IMR-90 (cell line): ENCODE results near the gene GABBR2. TPM values are rescaled to one million over a fixed set of nuclear protein-coding genes. Genes with fewer than 3 reads are reported as not detected.

ENCODE experiments used
- ATAC-seq: fragments of 200-7000 bp; cut with Tn5 transposase; 2 replicates; pipeline ENCODE4 v1.9.1; 2020; ENCODE audit warnings: low read depth, mild to moderate bottlenecking, moderate library complexity
- BruUV-seq: library from RNA; stranded (reverse); fragments of 400-500 nt; replicated peaks from 2 replicates; lab custom pipeline; 2021; lab: Mats Ljungman, UMichigan
- CTCF ChIA-PET: fragments of 300-600 bp; formaldehyde crosslinking; extraction: SDS; loops from one replicate; lab custom pipeline; 2021; ENCODE audit warnings: antibody characterized with exemption; lab: Yijun Ruan, JAX
- POLR2A ChIA-PET: fragments of 300-600 bp; sonication (Branson Sonifier 250); formaldehyde crosslinking; loops from one replicate; lab custom pipeline; 2022; ENCODE audit warnings: antibody characterized with exemption; ENCODE audit not compliant: unreplicated experiment; lab: Charles Lee
- DNase-seq: peaks from one replicate; pipeline ENCODE4 v3.0.0; 2013
- H2AFZ ChIP-seq: replicated peaks from 2 replicates; pipeline ENCODE3; 2013; ENCODE audit warnings: low read length, mild to moderate bottlenecking; ENCODE audit not compliant: poor library complexity
- H2AK5ac ChIP-seq: 2 replicates; pipeline ENCODE4 v1.6.1; 2013; ENCODE audit warnings: low read depth, low read length, inconsistent platforms
- H2AK9ac ChIP-seq: replicated peaks from 2 replicates; pipeline ENCODE3; 2013; ENCODE audit warnings: mild to moderate bottlenecking, low read depth, low read length, moderate library complexity; ENCODE audit not compliant: poor library complexity
- H2BK120ac ChIP-seq: 2 replicates; pipeline ENCODE4 v1.6.1; 2013; ENCODE audit warnings: low read depth, low read length, inconsistent platforms
- H2BK15ac ChIP-seq: 3 replicates; pipeline ENCODE4 v1.6.1; 2013; ENCODE audit warnings: low read depth, low read length, inconsistent platforms
- H2BK20ac ChIP-seq: 2 replicates; pipeline ENCODE4 v1.6.1; 2013; ENCODE audit warnings: low read depth, mild to moderate bottlenecking, inconsistent platforms, low read length, moderate library complexity
- H2BK5ac ChIP-seq: 2 replicates; pipeline ENCODE4 v1.6.1; 2013; ENCODE audit warnings: mild to moderate bottlenecking, low read depth, low read length, inconsistent platforms; ENCODE audit not compliant: poor library complexity, severe bottlenecking
- H3K14ac ChIP-seq: replicated peaks from 2 replicates; pipeline ENCODE4 v1.6.1; 2013; ENCODE audit warnings: low read depth, low read length, inconsistent platforms
- H3K18ac ChIP-seq: 2 replicates; pipeline ENCODE4 v1.6.1; 2013; ENCODE audit warnings: low read depth, low read length, control low read depth
- H3K23ac ChIP-seq: 2 replicates; pipeline ENCODE4 v1.6.1; 2013; ENCODE audit warnings: low read depth, low read length, inconsistent platforms
- H3K27ac ChIP-seq: 2 replicates; pipeline ENCODE4 v1.5.1; 2013; ENCODE audit warnings: mild to moderate bottlenecking, control low read depth, low read length; ENCODE audit not compliant: insufficient read depth
- H3K27me3 ChIP-seq: 2 replicates; pipeline ENCODE4 v1.6.1; 2013; ENCODE audit warnings: low read length; ENCODE audit not compliant: control insufficient read depth, insufficient read depth
- H3K36me3 ChIP-seq: 2 replicates; pipeline ENCODE4 v1.6.1; 2013; ENCODE audit warnings: low read length, mixed read lengths; ENCODE audit not compliant: control insufficient read depth, insufficient read depth
- H3K4ac ChIP-seq: 2 replicates; pipeline ENCODE4 v1.6.1; 2013; ENCODE audit warnings: low read depth, low read length, inconsistent platforms
- H3K4me1 ChIP-seq: 2 replicates; pipeline ENCODE4 v1.6.1; 2013; ENCODE audit warnings: low read length, mixed read lengths; ENCODE audit not compliant: control insufficient read depth, insufficient read depth
- H3K4me2 ChIP-seq: 2 replicates; pipeline ENCODE4 v1.6.1; 2013; ENCODE audit warnings: low read depth, mild to moderate bottlenecking, control low read depth, low read length, moderate library complexity
- H3K4me3 ChIP-seq: 2 replicates; pipeline ENCODE4 v1.5.1; 2013; ENCODE audit warnings: low read depth, mild to moderate bottlenecking, control low read depth, low read length, moderate library complexity; ENCODE audit not compliant: insufficient read depth
- H3K56ac ChIP-seq: 2 replicates; pipeline ENCODE4 v1.6.1; 2013; ENCODE audit warnings: low read length, inconsistent platforms; ENCODE audit not compliant: insufficient read depth; ENCODE audit errors: extremely low read depth
- H3K79me1 ChIP-seq, 2 experiments: 2 replicates each; pipeline ENCODE4 v1.6.1; 2013; ENCODE audit warnings: low read length in 2 of 2, inconsistent platforms in 1 of 2, low read depth in 1 of 2
- H3K9ac ChIP-seq: 2 replicates; pipeline ENCODE4 v1.6.1; 2013; ENCODE audit warnings: low read depth, low read length, control low read depth
- H3K9me1 ChIP-seq: 2 replicates; pipeline ENCODE4 v1.6.1; 2013; ENCODE audit warnings: low read length, inconsistent platforms; ENCODE audit not compliant: insufficient read depth
- H3K9me3 ChIP-seq: 2 replicates; pipeline ENCODE4 v1.6.1; 2013; ENCODE audit warnings: low read length; ENCODE audit not compliant: control insufficient read depth, insufficient read depth
- H4K20me1 ChIP-seq: 2 replicates; pipeline ENCODE4 v1.6.1; 2013; ENCODE audit warnings: low read length, inconsistent platforms; ENCODE audit not compliant: insufficient read depth
- H4K5ac ChIP-seq: 2 replicates; pipeline ENCODE4 v1.6.1; 2013; ENCODE audit warnings: mild to moderate bottlenecking, low read depth, low read length, control low read depth
- H4K8ac ChIP-seq, 2 experiments: 2 replicates each; pipeline ENCODE4 v1.6.1; 2013; ENCODE audit warnings: low read depth in 2 of 2, low read length in 2 of 2, control low read depth in 1 of 2, inconsistent platforms in 1 of 2
- H4K91ac ChIP-seq: 2 replicates; pipeline ENCODE4 v1.6.1; 2013; ENCODE audit warnings: low read depth, low read length, inconsistent platforms; ENCODE audit not compliant: insufficient read depth
- BHLHE40 ChIP-seq: fragments of 150-350 bp; IDR thresholded peaks from 2 replicates; pipeline ENCODE4 v1.6.1; 2016; ENCODE audit warnings: mild to moderate bottlenecking, low read depth, low read length
- CEBPB ChIP-seq: IDR thresholded peaks from 2 replicates; pipeline ENCODE4 v1.6.1; 2012; ENCODE audit warnings: low read depth, low read length, improper control_type of control experiment
- CHD1 ChIP-seq: IDR thresholded peaks from 2 replicates; pipeline ENCODE4 v1.6.1; 2012; ENCODE audit warnings: low read depth, low read length, improper control_type of control experiment
- FOS ChIP-seq: fragments of 150-350 bp; IDR thresholded peaks from 2 replicates; pipeline ENCODE4 v1.6.1; 2016; ENCODE audit warnings: low read depth, low read length
- MAFK ChIP-seq: IDR thresholded peaks from 2 replicates; pipeline ENCODE4 v1.6.1; 2012; ENCODE audit warnings: low read depth, low read length, improper control_type of control experiment
- MAZ ChIP-seq: IDR thresholded peaks from 2 replicates; pipeline ENCODE4 v1.6.1; 2012; ENCODE audit warnings: low read depth, mild to moderate bottlenecking, low read length, improper control_type of control experiment, moderate library complexity, borderline replicate concordance
- MXI1 ChIP-seq: IDR thresholded peaks from 2 replicates; pipeline ENCODE4 v1.6.1; 2012; ENCODE audit warnings: low read depth, mild to moderate bottlenecking, low read length, moderate library complexity, borderline replicate concordance
- NFE2L2 ChIP-seq: fragments of 150-350 bp; IDR thresholded peaks from 2 replicates; pipeline ENCODE4 v1.6.1; 2016; ENCODE audit warnings: low read depth, mild to moderate bottlenecking, low read length
- POLR2A ChIP-seq: IDR thresholded peaks from 2 replicates; pipeline ENCODE4 v1.6.1; 2012; ENCODE audit warnings: mild to moderate bottlenecking, low read depth, low read length
- RAD21 ChIP-seq: IDR thresholded peaks from 2 replicates; pipeline ENCODE4 v1.6.1; 2012; ENCODE audit warnings: low read length, improper control_type of control experiment
- RCOR1 ChIP-seq: IDR thresholded peaks from 2 replicates; pipeline ENCODE4 v1.6.1; 2012; ENCODE audit warnings: mild to moderate bottlenecking, low read length, improper control_type of control experiment; ENCODE audit not compliant: insufficient replicate concordance
- RFX5 ChIP-seq: IDR thresholded peaks from 2 replicates; pipeline ENCODE4 v1.8.0; 2012; ENCODE audit warnings: low read depth, mild to moderate bottlenecking, low read length, moderate library complexity
- SMC3 ChIP-seq: fragments of 150-350 bp; IDR thresholded peaks from 2 replicates; pipeline ENCODE4 v1.6.1; 2016; ENCODE audit warnings: low read depth, mild to moderate bottlenecking, antibody characterized with exemption, low read length, moderate library complexity
- WGBS, 2 experiments: methylation state at CpG; one replicate each; pipeline versions ENCODE4 v1.1.5 to v1.1.7; 2013; ENCODE audit warnings: missing lambda C conversion rate in 2 of 2; ENCODE audit not compliant: insufficient read length in 1 of 2; ENCODE audit errors: extremely low coverage in 2 of 2; 5-methylcytosine and 5-hydroxymethylcytosine counted together
- dilution Hi-C: fragments of 300-500 bp; cut with HindIII; formaldehyde crosslinking; loops from one replicate; pipeline ENCODE4 v1.14.3; 2018; ENCODE audit warnings: low sequenced_read_pairs; ENCODE audit not compliant: unreplicated experiment
- in situ Hi-C: fragments of 300-500 bp; cut with MboI; formaldehyde crosslinking; loops from 3 replicates; pipeline ENCODE4 v1.14.3; 2019; ENCODE audit warnings: low sequenced_read_pairs, inconsistent platforms, mixed read lengths
- intact Hi-C: fragments of 100-400 bp; cut with micrococcal nuclease; formaldehyde crosslinking; loops from 2 replicates; pipeline ENCODE4 v1.10.0; 2022
- polyA plus RNA-seq, 3 experiments: library from polyadenylated mRNA; depleted of rRNA; stranded (reverse); fragments of >200 nt; gene quantifications; 2 replicates each; pipeline ENCODE4 v1.2.3, GENCODE V29; 2012; ENCODE audit warnings: low replicate concordance in 1 of 3
- total RNA-seq: library from RNA; depleted of rRNA; stranded (reverse); fragments of >200 nt; gene quantifications from 2 replicates; pipeline ENCODE4 v1.2.3, GENCODE V29; 2012
- TF ChIP-seq, protein P1 (sequence below): fragments of 150-350 bp; IDR thresholded peaks from 2 replicates; pipeline ENCODE4 v1.6.1; 2017; ENCODE audit warnings: mild to moderate bottlenecking, antibody characterized with exemption, low read length, low read depth
- TF ChIP-seq, protein P2 (sequence below): conservative IDR thresholded peaks from 2 replicates; pipeline ENCODE4 v1.5.1; 2012; ENCODE audit warnings: mild to moderate bottlenecking, low read depth, low read length, improper control_type of control experiment
- TF ChIP-seq, protein P3 (sequence below): fragments of 150-350 bp; IDR thresholded peaks from 2 replicates; pipeline ENCODE4 v1.6.1; 2016; ENCODE audit warnings: low read depth, mild to moderate bottlenecking, low read length, moderate library complexity, borderline replicate concordance

The GABBR2 gene
- total and polyA plus RNA-seq, 2 of the 4 experiments (the other 2 are of a cell fraction): 14.2 to 20.3 TPM

DNA sequence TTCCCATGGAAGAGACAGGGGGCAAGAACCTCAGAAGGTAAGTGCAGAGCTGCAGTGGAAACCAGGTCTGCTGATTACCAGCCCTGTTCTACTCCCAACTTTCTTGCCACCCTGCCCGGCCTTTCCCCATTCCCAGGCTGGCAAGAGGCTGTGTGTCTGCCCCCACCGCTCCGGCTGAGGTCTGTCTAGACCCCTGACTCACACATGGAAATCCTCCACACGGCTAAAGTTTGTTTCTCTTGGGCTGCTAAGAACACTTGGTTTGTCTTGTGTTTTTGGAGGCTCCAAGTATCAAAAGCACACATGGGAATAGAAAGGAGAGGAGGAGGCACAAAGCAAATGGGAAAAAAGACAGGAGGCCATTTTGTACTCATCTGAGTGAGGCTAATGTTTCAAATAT is 168.3 kb downstream of the GABBR2 start:
- H3K36me3 ChIP-seq: peaks cover 3% of the 10 kb centered on the region; the same call in 1 of the 2 replicates
- ChIA-PET POLR2A (no interaction called here), CTCF (no interaction called here)
- peak overlapping the region; percentile 44 for H2AK9ac ChIP-seq
- peak overlapping the region; percentile 18; the same call in 1 of the 2 replicates for H2AK5ac ChIP-seq
- no peaks in the 10 kb centered on the region for H4K20me1 ChIP-seq
- no peak overlapping the region for H2BK20ac ChIP-seq
- WGBS, 2 experiments: no CpG with 5 or more reads among the region's 4 CpGs
- H3K27me3 ChIP-seq: no peaks in the 10 kb centered on the region
- H3K4me3 ChIP-seq: no peak overlapping the region
- H2BK120ac ChIP-seq: 0 out of 2 replicates have a peak overlapping the region, but pooled peaks have one; percentile 24
- in situ Hi-C loops (no loop called here), dilution Hi-C loops (no loop called here), intact Hi-C loops (no loop called here)
- peaks cover 6% of the 10 kb centered on the region; the same call in 1 of the 2 replicates for H3K4me1 ChIP-seq
- no TSS peak for BruUV-seq
- no peak overlapping the region for H3K14ac ChIP-seq
- H2BK15ac ChIP-seq: 0 out of 3 replicates have a peak overlapping the region, but pooled peaks have one; percentile 54
- H3K27ac ChIP-seq: no peak overlapping the region
- H3K4me2 ChIP-seq: no peak overlapping the region
- H3K4ac ChIP-seq: no peak overlapping the region
- ATAC-seq: no peak
- H2AFZ ChIP-seq: no peak overlapping the region
- peak overlapping the region; percentile 20; the same call in 1 of the 2 replicates for H4K5ac ChIP-seq
- peak overlapping the region; percentile 18; the same call in 1 of the 2 replicates for H3K18ac ChIP-seq
- no peaks in the 10 kb centered on the region for H3K9me3 ChIP-seq
- no peak for TF ChIP-seq RAD21
- no peak for TF ChIP-seq RFX5
- no peak for TF ChIP-seq RCOR1
- TF ChIP-seq, protein P1, sequence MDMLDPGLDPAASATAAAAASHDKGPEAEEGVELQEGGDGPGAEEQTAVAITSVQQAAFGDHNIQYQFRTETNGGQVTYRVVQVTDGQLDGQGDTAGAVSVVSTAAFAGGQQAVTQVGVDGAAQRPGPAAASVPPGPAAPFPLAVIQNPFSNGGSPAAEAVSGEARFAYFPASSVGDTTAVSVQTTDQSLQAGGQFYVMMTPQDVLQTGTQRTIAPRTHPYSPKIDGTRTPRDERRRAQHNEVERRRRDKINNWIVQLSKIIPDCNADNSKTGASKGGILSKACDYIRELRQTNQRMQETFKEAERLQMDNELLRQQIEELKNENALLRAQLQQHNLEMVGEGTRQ: no peak
- TF ChIP-seq, protein P2, sequence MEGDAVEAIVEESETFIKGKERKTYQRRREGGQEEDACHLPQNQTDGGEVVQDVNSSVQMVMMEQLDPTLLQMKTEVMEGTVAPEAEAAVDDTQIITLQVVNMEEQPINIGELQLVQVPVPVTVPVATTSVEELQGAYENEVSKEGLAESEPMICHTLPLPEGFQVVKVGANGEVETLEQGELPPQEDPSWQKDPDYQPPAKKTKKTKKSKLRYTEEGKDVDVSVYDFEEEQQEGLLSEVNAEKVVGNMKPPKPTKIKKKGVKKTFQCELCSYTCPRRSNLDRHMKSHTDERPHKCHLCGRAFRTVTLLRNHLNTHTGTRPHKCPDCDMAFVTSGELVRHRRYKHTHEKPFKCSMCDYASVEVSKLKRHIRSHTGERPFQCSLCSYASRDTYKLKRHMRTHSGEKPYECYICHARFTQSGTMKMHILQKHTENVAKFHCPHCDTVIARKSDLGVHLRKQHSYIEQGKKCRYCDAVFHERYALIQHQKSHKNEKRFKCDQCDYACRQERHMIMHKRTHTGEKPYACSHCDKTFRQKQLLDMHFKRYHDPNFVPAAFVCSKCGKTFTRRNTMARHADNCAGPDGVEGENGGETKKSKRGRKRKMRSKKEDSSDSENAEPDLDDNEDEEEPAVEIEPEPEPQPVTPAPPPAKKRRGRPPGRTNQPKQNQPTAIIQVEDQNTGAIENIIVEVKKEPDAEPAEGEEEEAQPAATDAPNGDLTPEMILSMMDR: no peak
- no peak for TF ChIP-seq MAFK
- TF ChIP-seq MXI1: no peak
- no peak for TF ChIP-seq FOS
- no peak for TF ChIP-seq BHLHE40
- TF ChIP-seq SMC3: no peak
- TF ChIP-seq MAZ: no peak
- TF ChIP-seq, protein P3, sequence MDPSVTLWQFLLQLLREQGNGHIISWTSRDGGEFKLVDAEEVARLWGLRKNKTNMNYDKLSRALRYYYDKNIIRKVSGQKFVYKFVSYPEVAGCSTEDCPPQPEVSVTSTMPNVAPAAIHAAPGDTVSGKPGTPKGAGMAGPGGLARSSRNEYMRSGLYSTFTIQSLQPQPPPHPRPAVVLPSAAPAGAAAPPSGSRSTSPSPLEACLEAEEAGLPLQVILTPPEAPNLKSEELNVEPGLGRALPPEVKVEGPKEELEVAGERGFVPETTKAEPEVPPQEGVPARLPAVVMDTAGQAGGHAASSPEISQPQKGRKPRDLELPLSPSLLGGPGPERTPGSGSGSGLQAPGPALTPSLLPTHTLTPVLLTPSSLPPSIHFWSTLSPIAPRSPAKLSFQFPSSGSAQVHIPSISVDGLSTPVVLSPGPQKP: no peak
- TF ChIP-seq POLR2A: no peak
- no peak for TF ChIP-seq CHD1
- no peak for TF ChIP-seq CEBPB
- no peak for TF ChIP-seq NFE2L2
- H3K56ac ChIP-seq: no peak overlapping the region
- H3K23ac ChIP-seq: no peak overlapping the region
- H4K91ac ChIP-seq: no peak overlapping the region
- H3K9me1 ChIP-seq: no peaks in the 10 kb centered on the region; the same call in 1 of the 2 replicates
- H2BK5ac ChIP-seq: no peak overlapping the region
- peak overlapping the region in 1 of 2 experiments; percentile 23; a peak in 1 of 4 replicates for H4K8ac ChIP-seq
- peaks cover 4 to 17% of the 10 kb centered on the region in 2 experiments; a peak in 3 of 4 replicates for H3K79me1 ChIP-seq
- no peak overlapping the region for H3K9ac ChIP-seq
- DNase-seq: no peak
